Measurements from ENCODE around the gene ARID3C. TPM values are rescaled to one million over a fixed set of nuclear protein-coding genes. Genes with fewer than 3 reads are reported as not detected.

The ARID3C gene
- total RNA-seq, 1 donor = not detected

GRCh38 chr9:34576597-34577399 is 52.1 kb downstream of the ARID3C start:
- no peak overlapping the region for H3K4me3 ChIP-seq (ENCODE audit: low read depth, low read length)
- TF ChIP-seq CTCF (IDR thresholded peaks at IDR 0.05; ENCODE audit: insufficient read depth, low read depth, low read length) = no peak
- DNase-seq (ENCODE audit: low read depth) = no peak

- TF ChIP-seq CTCF (IDR thresholded peaks at IDR 0.05; ENCODE audit: insufficient read depth, low read depth, low read length) = no peak
- DNase-seq (ENCODE audit: low read depth) = no peak
Measured at GRCh38 chr9:34575862-34576596, 52.8 kb downstream of the ARID3C start.

GRCh38 chr9:34575241-34575640 is 53.6 kb downstream of the ARID3C start:
- TF ChIP-seq CTCF (IDR thresholded peaks at IDR 0.05; ENCODE audit: insufficient read depth, low read depth, low read length) = no peak
- no peak overlapping the region for H3K4me3 ChIP-seq (ENCODE audit: low read depth, low read length)
- DNase-seq (ENCODE audit: low read depth) = no peak

More at GRCh38 chr9:34575862-34576596, 52.8 kb downstream of the ARID3C start:
- no peak overlapping the region for H3K4me3 ChIP-seq (ENCODE audit: low read depth, low read length)

GRCh38 chr9:34574571-34574970 is 54.3 kb downstream of the ARID3C start:
- no peak overlapping the region for H3K4me3 ChIP-seq (ENCODE audit: low read depth, low read length)

GRCh38 chr9:34573599-34574325 is 55.1 kb downstream of the ARID3C start:
- H3K4me3 ChIP-seq (ENCODE audit: low read depth, low read length) = no peak overlapping the region
- no peak for DNase-seq (ENCODE audit: low read depth)
- no peak for TF ChIP-seq CTCF (IDR thresholded peaks at IDR 0.05; ENCODE audit: insufficient read depth, low read depth, low read length)

More at GRCh38 chr9:34574571-34574970, 54.3 kb downstream of the ARID3C start:
- TF ChIP-seq CTCF (IDR thresholded peaks at IDR 0.05; ENCODE audit: insufficient read depth, low read depth, low read length) = no peak
- no peak for DNase-seq (ENCODE audit: low read depth)

- H3K4me3 ChIP-seq (ENCODE audit: low read depth, low read length) = no peak overlapping the region
- DNase-seq (ENCODE audit: low read depth) = no peak
- TF ChIP-seq CTCF (IDR thresholded peaks at IDR 0.05; ENCODE audit: insufficient read depth, low read depth, low read length) = no peak
Measured at GRCh38 chr9:34572628-34573027, 56.2 kb downstream of the ARID3C start.
